ENCODE measurements around the gene LENG9.

Gene LENG9

GRCh38 chr19:54430306-54431254 is 33.0 kb downstream of the LENG9 start:
- TF ChIP-seq CTCF (IDR thresholded peaks at IDR 0.05; ENCODE audit: extremely low read depth, missing control alignments), result no peak
- DNase-seq (ENCODE audit: low spot score), result peak; percentile 77

- no peak for DNase-seq (ENCODE audit: low spot score)
- TF ChIP-seq CTCF (IDR thresholded peaks at IDR 0.05; ENCODE audit: extremely low read depth, missing control alignments), result no peak
Measured at GRCh38 chr19:54429545-54430227, 33.9 kb downstream of the LENG9 start.

- TF ChIP-seq CTCF (IDR thresholded peaks at IDR 0.05; ENCODE audit: extremely low read depth, missing control alignments), result no peak
- no peak for DNase-seq (ENCODE audit: low spot score)
Measured at GRCh38 chr19:54429176-54429495, 34.4 kb downstream of the LENG9 start.

GRCh38 chr19:54428323-54429175 is 35.0 kb downstream of the LENG9 start:
- TF ChIP-seq CTCF (IDR thresholded peaks at IDR 0.05; ENCODE audit: extremely low read depth, missing control alignments), result no peak
- DNase-seq (ENCODE audit: low spot score), result no peak

- DNase-seq (ENCODE audit: low spot score), result no peak
- TF ChIP-seq CTCF (IDR thresholded peaks at IDR 0.05; ENCODE audit: extremely low read depth, missing control alignments), result no peak
Measured at GRCh38 chr19:54427586-54427985, 36.0 kb downstream of the LENG9 start.

DNA sequence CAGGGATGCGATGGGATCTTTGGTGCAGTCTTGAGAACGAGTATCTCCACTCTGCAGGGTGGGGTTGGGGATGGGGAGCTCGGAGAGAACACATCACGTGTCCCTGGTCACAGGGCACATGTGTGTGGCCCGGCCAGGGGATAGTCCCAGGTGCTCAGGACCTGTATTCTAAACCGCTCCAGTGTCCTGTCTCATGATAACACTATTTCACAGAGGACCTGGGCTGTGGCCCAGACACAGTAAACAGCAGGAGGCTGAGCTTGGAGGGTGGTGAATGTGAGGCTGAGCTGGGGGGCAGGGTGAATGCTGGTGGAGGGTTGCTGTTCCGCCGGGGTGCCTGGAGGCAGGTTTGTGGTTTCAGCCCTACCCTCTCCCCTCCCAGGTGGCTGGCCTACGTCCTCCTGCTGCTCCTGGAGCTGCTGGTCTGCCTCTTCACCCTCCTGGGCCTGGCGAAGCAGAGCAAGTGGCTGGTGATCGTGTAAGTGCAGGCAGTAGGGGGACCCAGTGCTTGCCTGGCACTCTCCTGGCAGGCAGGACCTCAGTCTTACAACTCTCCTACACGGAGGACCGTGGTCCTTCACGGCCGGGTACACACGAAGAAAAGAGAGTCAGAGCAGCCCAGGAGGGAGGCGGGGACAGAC is 37.2 kb downstream of the LENG9 start:
- no peak for TF ChIP-seq CTCF (IDR thresholded peaks at IDR 0.05; ENCODE audit: extremely low read depth, missing control alignments)
- DNase-seq (ENCODE audit: low spot score), result no peak

All from GM20000 (cell line).